Cardiac atrium fibroblast (primary cell): ENCODE data around the gene IPO11. TPM values are rescaled to one million over a fixed set of nuclear protein-coding genes. Genes with fewer than 3 reads are reported as not detected.

Experiments
- total RNA-seq: library from RNA; depleted of rRNA; stranded (reverse); fragments of >200 nt; gene quantifications from 2 replicates; pipeline ENCODE4 v1.2.3, GENCODE V29; 2015

Gene IPO11
- total RNA-seq = 12.3 and 14.9 TPM in 2 replicates

GRCh38 chr5:62412549-62413329 lies at the start of gene IPO11:
IPO11 (plus strand) TSS chr5:62412763; CDS start chr5:62437280, 24,517 bp downstream.

DNA sequence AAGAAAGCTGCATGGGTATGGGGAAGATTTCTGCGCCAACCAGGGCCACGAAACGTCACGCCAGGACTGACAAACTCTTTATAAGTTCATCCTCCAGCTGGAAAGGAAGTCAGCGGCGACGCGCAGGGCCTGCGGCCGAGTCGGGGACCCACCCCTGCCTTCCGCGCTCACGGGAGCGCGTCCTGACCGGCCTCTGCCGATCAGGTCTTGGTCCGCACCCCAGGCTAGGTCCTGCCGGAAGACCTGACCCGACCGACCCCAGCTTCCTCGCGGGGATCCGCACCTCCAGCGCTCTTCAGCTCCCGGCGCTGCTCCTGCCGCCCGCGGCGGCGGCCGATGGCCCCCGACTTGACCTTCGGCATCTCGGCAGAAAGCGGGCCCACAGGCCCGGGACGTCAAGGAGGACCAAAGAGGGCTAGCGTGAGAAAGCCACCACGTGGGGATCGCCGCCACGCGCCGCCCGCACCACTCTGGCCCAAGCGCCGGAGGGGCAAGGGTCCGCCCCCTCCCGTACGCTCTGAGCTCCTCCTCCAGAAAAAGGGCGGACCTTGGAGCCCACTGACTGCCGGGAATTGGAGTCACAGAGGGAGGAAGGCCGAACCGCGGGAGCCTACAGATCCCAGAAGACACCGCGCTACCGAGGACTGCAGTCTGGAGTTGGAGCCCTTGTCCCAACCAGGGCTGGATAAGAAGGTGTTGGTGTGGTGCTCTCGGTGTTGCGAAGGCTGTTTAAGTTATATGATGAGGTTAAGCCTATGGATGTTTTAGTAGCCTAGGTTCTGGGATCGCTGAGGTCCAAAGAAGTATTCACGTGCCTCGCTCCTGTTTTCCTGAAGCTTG lies 8.9 kb upstream of the IPO11 start, which contains the start of gene DIMT1:
DIMT1 (minus strand) TSS at position 495 of the 840 bp plus-strand sequence; CDS start at position 362, 133 bp downstream.

GRCh38 chr5:62578540-62578939 lies 166.0 kb downstream of the IPO11 start, which contains the start of gene LRRC70:
LRRC70 (plus strand) TSS chr5:62578819; CDS start chr5:62579439, 620 bp downstream.

Other genes with a start within 250 kb of the IPO11 start
- gene KIF2A, start 106.6 kb upstream of the IPO11 start, total RNA-seq = 20.8 and 24.6 TPM in 2 replicates
- gene DIMT1, start 8.9 kb upstream of the IPO11 start, total RNA-seq = 29.6 and 31.8 TPM in 2 replicates
- 0.18 and 0.97 TPM in 2 replicates for gene LRRC70, start 166.1 kb downstream of the IPO11 start, total RNA-seq